ENCODE data around the gene AFAP1. TPM values are rescaled to one million over a fixed set of nuclear protein-coding genes. Genes with fewer than 3 reads are reported as not detected.
A peak's percentile ranks its signal among the peaks of the same experiment; 100 is the strongest.

Gene AFAP1
- total RNA-seq, 1 donor from 2014 or later = 55.4 TPM

GRCh38 chr4:7722766-7723387 is 216.8 kb downstream of the AFAP1 start:
- no peak for DNase-seq (ENCODE audit: low read depth, low spot score)

GRCh38 chr4:7721984-7722551 is 217.6 kb downstream of the AFAP1 start:
- DNase-seq (ENCODE audit: low read depth, low spot score) = peak; percentile 5

GRCh38 chr4:7719354-7720174 is 220.1 kb downstream of the AFAP1 start:
- no peak for DNase-seq (ENCODE audit: low read depth, low spot score)

GRCh38 chr4:7717946-7718490 is 221.6 kb downstream of the AFAP1 start:
- no peak for DNase-seq (ENCODE audit: low read depth, low spot score)

GRCh38 chr4:7717161-7717560 is 222.5 kb downstream of the AFAP1 start:
- DNase-seq (ENCODE audit: low read depth, low spot score) = no peak

GRCh38 chr4:7716010-7716721 is 223.5 kb downstream of the AFAP1 start:
- no peak for DNase-seq (ENCODE audit: low read depth, low spot score)

GRCh38 chr4:7715271-7716009 is 224.2 kb downstream of the AFAP1 start:
- no peak for DNase-seq (ENCODE audit: low read depth, low spot score)

GRCh38 chr4:7714738-7715137 is 224.9 kb downstream of the AFAP1 start:
- no peak for DNase-seq (ENCODE audit: low read depth, low spot score)

- DNase-seq (ENCODE audit: low read depth, low spot score) = no peak
Observed at GRCh38 chr4:7714176-7714575, 225.5 kb downstream of the AFAP1 start.

- no peak for DNase-seq (ENCODE audit: low read depth, low spot score)
Observed at GRCh38 chr4:7713757-7714156, 225.9 kb downstream of the AFAP1 start.

- DNase-seq (ENCODE audit: low read depth, low spot score) = no peak
Observed at GRCh38 chr4:7712021-7712671, 227.5 kb downstream of the AFAP1 start.

GRCh38 chr4:7711307-7711963 is 228.2 kb downstream of the AFAP1 start:
- DNase-seq (ENCODE audit: low read depth, low spot score) = no peak

- no peak for DNase-seq (ENCODE audit: low read depth, low spot score)
Observed at GRCh38 chr4:7710576-7711306, 228.9 kb downstream of the AFAP1 start.

GRCh38 chr4:7710126-7710525 is 229.5 kb downstream of the AFAP1 start:
- DNase-seq (ENCODE audit: low read depth, low spot score) = no peak

GRCh38 chr4:7709431-7709830 is 230.2 kb downstream of the AFAP1 start:
- DNase-seq (ENCODE audit: low read depth, low spot score) = no peak

GRCh38 chr4:7708981-7709380 is 230.7 kb downstream of the AFAP1 start:
- DNase-seq (ENCODE audit: low read depth, low spot score) = no peak

Measured in pulmonary artery endothelial cell (primary cell).